ENCODE measurements around the gene CACNA1A. TPM values are rescaled to one million over a fixed set of nuclear protein-coding genes. Genes with fewer than 3 reads are reported as not detected.

Gene CACNA1A
- 0.40 and 1.1 TPM in 2 replicates for total RNA-seq (2014; rRNA removed; shearing (Covaris generic))

DNA sequence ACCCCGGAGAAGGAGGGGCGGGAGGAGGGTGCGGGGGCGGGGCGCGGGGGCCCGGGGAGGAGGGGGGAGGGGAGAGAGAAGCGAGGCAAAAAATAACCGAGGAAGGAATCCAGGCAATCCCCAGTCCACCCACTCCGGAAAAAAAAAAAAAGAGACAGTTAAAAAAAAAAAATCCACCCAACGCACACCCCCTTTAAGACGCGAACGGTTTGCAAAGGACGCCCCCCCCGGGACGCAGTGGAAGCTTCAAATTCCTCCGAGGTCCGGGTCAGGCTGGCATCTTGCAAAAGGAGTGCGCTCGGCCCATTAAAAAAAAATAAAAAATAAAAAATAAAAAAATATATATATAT, at the start of gene CACNA1A:
CACNA1A (minus strand) TSS at position 9 of the 350 bp plus-strand sequence. CDS start 255 bp downstream, outside the sequence.

